Duodenal mucosa (tissue), 2 donors: ENCODE data around the gene EXOC7.

Experiments
- H3K27ac ChIP-seq: one replicate; pipeline ENCODE4 v1.7.0; 2013; ENCODE audit warnings: low read depth, low read length
- H3K27me3 ChIP-seq, 2 donors: one replicate each; pipeline ENCODE4 v1.7.0; 2013; ENCODE audit warnings: low read length in 2 of 2, control low read depth in 1 of 2; ENCODE audit not compliant: insufficient read depth in 2 of 2, control insufficient read depth in 1 of 2
- H3K36me3 ChIP-seq, 2 donors: one replicate each; pipeline ENCODE4 v1.7.0; 2013; ENCODE audit warnings: low read length in 2 of 2, control low read depth in 1 of 2; ENCODE audit not compliant: insufficient read depth in 2 of 2, control insufficient read depth in 1 of 2
- H3K4me1 ChIP-seq, 2 donors: one replicate each; pipeline ENCODE4 v1.7.0; 2013; ENCODE audit warnings: low read length in 2 of 2, control low read depth in 1 of 2; ENCODE audit not compliant: insufficient read depth in 2 of 2, control insufficient read depth in 1 of 2
- H3K4me3 ChIP-seq, 2 donors: one replicate each; pipeline ENCODE4 v1.7.0; 2013; ENCODE audit warnings: low read length in 2 of 2, low read depth in 1 of 2
- H3K9ac ChIP-seq, 2 donors: one replicate each; pipeline ENCODE4 v1.7.0; 2013; ENCODE audit warnings: low read length in 2 of 2, low read depth in 1 of 2
- H3K9me3 ChIP-seq, 2 donors: one replicate each; pipeline ENCODE4 v1.7.0; 2013; ENCODE audit warnings: low read length in 2 of 2, control low read depth in 1 of 2; ENCODE audit not compliant: control insufficient read depth in 1 of 2

The EXOC7 gene

DNA sequence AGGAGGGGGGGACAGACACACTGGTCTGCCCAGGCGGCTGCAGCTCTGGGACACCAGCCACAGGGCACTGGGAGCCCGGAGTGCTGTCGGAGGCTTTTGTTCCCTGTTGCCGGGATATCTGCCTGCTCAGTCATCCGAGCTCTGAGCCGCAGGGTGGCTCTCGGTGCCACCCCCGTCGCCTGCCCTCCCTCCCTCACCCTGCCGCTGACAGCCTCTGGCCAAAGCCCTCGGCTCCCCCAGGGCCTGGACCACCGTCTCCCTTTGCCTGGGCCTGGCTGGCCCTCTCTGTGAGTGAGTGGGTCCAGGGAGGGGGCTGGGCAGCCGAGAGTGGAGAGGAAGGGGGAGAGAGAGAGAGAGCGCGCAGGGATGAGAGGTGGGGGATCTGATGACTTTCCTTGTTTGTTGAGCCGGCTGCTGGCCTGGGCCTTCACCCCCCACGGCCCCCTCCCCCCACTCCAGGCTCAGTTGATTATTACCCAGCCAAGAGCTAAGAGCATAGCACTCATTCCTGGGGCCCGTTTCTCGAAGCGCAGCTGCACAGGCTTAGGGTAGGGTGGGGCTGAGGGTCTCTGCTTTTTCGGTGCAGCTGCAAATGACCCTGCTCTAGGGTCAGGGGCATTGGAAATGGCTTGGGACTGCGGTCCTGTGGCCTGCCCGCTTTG is 34.8 kb upstream of the EXOC7 start:
- Histone ChIP-seq H3K9ac (no peak overlapping the region), H3K9me3 (no peaks in the 10 kb centered on the region), H3K27me3 (peaks cover 12 to 28% of the 10 kb centered on the region in 2 donors), H3K4me3 (peak overlapping the region in 1 of 2 donors; percentile 60), H3K4me1 (peaks cover 13 to 27% of the 10 kb centered on the region in 2 donors), H3K27ac (no peak overlapping the region), H3K36me3 (no peaks in the 10 kb centered on the region)

DNA sequence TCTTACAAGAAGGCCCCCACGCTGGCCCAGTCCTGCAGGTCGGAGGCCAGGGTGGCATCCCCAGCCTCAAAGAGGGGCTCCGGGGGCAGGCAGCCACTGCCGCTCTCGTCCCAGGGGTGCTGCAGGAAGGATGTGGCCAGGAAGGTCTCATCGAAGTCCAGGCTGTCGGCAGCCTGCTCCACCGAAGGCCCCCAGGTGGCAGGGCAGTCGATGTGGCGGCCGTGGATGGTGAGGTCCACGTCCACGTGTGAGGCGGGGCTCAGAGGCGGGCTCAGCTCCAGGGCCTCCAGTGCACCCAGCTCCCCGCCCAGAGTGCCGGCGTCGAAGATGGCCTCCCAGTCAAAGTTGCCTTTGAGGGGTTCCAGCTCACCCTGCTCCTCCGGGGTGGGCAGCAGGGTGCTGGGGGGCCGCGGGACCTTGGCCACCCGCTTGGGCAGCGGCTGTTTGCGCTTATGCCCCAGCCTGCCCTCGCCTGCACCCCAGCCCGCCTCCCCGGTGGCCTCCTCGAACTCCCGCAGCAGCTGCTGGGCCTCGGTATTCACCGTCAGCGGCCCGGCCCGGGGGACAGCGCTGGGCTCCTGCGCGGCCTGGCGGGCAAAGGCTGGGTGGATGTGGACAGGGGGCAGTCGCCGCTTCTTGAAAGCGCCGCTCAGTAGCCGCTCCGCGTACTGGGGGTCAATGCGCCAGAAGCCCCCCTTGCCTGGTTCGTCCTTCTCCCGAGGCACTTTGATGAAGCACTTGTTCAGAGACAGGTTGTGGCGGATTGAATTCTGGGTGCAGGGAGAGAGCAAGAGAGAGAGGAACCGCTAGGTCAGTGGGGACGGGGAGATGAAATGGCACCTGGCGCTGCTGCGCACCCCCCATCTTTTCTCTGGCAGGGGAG is 34.0 kb upstream of the EXOC7 start:
- Histone ChIP-seq H3K4me1 (peaks cover 13 to 24% of the 10 kb centered on the region in 2 donors), H3K9ac (no peak overlapping the region), H3K27me3 (peaks cover 12 to 28% of the 10 kb centered on the region in 2 donors), H3K27ac (no peak overlapping the region), H3K4me3 (no peak overlapping the region), H3K9me3 (no peaks in the 10 kb centered on the region), H3K36me3 (no peaks in the 10 kb centered on the region)

DNA sequence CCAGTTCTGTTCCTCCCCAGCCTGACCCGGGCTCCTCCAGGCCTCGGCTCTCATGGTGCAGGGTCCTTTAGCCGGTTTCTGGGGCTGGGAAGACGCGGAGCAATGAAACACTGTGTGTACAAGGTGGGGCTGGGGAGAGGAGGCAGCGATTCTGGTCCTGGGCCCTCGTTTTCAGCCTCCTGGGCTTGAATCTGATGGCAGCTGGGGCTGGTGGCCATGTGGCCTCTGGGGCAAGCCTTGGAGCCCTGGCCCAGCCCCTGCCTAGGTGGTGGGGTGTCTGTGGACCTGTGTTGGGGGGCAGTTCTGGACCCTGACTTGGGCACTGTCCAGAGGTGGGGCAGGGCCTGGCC is 33.4 kb upstream of the EXOC7 start:
- Histone ChIP-seq H3K27me3 (peaks cover 12 to 28% of the 10 kb centered on the region in 2 donors), H3K9ac (no peak overlapping the region), H3K4me3 (no peak overlapping the region), H3K9me3 (no peaks in the 10 kb centered on the region), H3K4me1 (peaks cover 13 to 24% of the 10 kb centered on the region in 2 donors), H3K36me3 (no peaks in the 10 kb centered on the region), H3K27ac (no peak overlapping the region)

DNA sequence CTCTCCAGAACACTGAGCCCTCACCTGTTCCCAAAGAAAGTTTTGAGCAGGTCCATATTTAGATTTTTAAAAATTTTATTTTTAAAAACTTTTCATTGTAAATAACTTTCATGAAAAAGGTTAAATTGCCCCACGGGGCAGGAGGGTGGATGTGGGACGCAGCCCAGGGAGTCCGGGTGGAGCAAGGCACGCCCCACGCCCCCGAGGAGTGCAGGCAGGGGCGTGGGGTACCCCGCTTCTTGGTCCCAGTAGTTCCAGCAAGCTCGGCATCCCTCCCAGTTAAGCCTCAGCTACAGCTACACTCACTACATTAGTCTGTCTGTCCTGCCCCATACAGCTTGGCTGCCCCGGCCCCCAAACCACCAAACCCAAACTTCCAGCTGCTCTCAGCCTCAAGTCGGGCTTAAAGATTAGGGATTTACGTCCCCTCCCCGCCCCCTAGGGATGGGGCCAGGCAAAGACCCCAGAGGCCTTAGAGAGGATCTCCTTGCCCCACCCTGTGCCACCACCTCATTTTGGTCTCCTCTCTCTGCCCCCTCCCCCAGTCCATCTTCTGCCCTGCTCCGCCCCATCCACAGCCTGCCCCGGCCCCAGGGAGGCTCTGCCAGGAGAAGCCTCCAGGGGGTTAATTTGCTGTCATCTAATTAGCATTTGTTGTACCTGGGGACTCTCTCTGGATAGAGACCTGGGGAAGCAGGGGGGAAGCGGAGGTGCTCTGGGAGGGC is 32.9 kb upstream of the EXOC7 start:
- no peak overlapping the region for H3K27ac ChIP-seq
- no peak overlapping the region for H3K9ac ChIP-seq
- peaks cover 12 to 28% of the 10 kb centered on the region in 2 donors for H3K27me3 ChIP-seq
- H3K4me1 ChIP-seq = peaks cover 8 to 21% of the 10 kb centered on the region in 2 donors
- no peak overlapping the region for H3K4me3 ChIP-seq
- no peaks in the 10 kb centered on the region for H3K36me3 ChIP-seq
- no peaks in the 10 kb centered on the region for H3K9me3 ChIP-seq

DNA sequence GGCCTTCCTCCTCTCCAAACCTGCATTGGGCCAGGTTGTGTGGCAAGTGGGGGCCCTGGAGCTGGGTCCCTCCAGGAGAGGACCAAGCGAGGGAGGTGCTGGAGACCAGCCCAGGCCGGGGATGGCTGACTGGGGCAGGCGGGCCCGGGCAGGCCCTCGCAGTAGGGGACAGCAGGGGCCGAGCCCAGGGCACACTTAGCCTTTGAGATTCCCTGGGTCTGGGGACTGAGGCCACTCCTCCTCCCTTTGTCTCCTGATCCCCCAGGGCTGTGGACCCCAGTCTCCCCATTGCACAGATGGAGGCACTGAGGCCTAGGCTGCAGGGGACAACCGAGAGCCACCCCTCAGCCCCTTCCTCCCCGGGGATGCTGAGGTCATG is 32.2 kb upstream of the EXOC7 start:
- Histone ChIP-seq H3K4me3 (no peak overlapping the region), H3K36me3 (no peaks in the 10 kb centered on the region), H3K4me1 (peaks cover 5 to 18% of the 10 kb centered on the region in 2 donors), H3K27me3 (peaks cover 12 to 26% of the 10 kb centered on the region in 2 donors), H3K27ac (no peak overlapping the region), H3K9me3 (no peaks in the 10 kb centered on the region), H3K9ac (no peak overlapping the region)

DNA sequence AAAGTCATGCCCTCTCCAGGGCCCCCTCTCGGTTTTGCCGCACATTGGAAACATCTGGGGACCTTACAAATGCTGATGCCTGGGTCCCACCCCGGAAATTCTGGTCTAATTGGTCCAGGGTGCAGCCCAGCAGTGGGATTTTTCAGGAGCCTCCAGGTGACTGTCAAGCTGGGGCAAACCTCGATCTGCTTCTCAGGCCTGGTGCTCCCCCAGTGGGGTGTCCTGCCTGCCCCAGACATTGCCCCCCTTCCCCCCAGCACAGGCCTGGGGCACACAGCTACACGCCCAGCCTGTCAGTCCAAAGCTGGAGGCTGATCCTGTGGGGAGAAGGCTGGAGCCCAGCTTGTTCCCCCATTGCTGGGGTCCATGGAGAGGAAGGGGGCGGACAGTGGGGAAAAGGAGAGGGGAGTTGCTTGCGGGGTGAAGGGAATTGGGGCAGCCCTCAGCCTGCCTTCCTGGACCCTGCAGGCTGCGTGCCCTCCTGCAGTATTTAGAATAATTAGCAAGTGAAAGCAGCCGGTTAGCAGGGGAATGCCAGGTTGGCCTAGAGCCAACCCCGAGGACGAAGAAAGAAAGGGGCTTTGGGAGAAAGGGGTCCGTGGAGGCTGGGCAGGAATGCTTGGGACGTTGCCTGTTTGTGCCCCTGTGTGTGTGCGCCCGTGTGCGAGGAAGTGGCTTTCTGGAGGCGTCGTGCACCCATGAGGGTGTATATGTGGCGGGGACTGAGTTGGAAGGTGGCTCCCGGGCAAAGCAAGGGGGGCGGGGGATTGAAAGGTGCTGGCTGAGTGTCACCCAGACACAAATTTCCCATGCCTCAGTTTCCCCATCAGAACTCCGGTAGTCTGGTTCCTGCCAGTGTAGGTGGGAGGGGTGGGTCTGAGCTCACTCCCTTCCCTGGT is 31.6 kb upstream of the EXOC7 start:
- H3K9ac ChIP-seq = no peak overlapping the region
- no peak overlapping the region for H3K4me3 ChIP-seq
- H3K36me3 ChIP-seq = no peaks in the 10 kb centered on the region
- H3K4me1 ChIP-seq = peaks cover 0 to 14% of the 10 kb centered on the region in 2 donors
- no peak overlapping the region for H3K27ac ChIP-seq
- peaks cover 12 to 20% of the 10 kb centered on the region in 2 donors for H3K27me3 ChIP-seq
- H3K9me3 ChIP-seq = no peaks in the 10 kb centered on the region

DNA sequence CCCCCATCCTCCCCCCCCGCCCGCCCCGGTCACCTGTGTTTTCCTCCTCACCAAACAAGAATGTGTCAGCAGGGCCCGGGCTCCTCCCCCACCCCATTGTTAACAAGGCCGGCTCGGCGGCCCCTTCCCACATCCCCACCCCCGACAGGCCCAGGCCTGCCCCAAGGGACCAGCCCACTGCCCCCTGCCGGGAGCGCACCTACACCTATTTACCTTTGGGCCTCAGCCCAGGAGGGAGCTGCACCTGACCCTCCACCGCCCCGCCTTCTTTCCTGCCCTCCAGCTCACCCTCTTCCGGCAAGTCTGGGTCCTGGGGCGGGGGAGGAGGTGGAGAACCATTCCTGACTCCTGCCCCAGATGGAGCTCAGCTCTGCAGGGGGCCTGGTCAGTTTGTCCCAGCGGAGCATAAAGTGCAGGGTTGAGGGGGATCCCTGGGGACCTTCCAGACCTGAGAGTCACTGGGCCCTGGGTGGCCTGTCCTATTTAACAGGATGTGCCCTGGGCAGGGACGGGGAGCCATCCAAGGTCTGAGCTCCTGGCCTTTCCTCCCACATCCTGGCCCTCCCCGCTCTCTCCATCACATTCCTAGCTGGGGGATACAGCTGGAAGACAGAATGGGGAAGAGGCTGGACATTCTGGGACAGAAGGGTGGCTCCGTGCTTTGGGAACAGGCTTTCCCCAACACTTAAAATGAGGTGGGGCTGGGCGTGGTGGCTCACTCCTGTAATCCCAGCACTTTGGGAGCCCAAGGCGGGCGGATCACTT is 29.2 kb upstream of the EXOC7 start:
- Histone ChIP-seq H3K36me3 (no peaks in the 10 kb centered on the region), H3K27me3 (peaks cover under 1 to 4% of the 10 kb centered on the region in 2 donors), H3K27ac (no peak overlapping the region), H3K4me1 (no peaks in the 10 kb centered on the region), H3K9me3 (no peaks in the 10 kb centered on the region), H3K4me3 (no peak overlapping the region), H3K9ac (no peak overlapping the region)

DNA sequence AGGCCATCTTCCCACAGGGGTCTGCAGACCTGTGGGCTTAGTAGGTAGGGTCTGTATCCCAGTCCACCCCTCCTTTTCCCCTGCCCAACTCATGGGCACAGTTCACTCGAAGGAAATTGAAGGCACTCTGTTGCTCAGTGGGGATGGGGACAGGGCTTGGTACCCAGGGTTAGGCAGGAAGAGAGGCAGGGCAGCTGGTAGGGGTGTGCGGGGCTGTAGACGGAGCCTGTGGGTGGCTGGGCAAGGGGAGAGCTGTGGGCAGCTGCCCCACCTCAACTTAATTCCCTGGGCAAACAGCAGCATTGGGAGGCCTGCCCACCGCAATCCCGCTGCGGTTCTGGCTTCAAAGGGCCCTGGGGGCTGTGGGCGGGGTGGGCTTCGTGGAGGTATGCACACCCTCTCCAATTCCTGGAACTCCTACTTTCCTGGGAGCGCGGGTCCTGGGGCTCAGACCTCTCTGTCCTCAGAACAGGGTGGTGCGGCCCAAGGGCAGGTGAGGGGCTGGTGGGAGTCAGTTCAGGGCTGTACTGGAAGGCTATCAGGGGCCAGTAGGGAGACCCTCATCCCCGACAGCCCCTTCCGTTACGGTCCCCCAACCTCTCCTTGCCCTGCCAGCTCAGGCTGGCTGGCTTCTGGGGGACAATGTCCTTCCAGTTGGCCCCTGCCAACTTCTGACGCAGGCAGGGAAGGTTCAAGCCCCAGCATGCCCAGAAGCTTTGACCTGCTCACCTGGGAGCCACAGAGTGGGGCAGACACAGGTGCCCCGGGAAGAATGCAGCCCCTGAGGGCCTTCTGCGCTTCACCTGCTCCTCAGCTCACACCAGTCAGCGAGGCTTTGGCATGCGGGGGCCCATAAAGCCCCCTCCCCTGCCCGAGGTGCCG is 28.3 kb upstream of the EXOC7 start:
- Histone ChIP-seq H3K9me3 (no peaks in the 10 kb centered on the region), H3K4me1 (no peaks in the 10 kb centered on the region), H3K9ac (no peak overlapping the region), H3K27me3 (peaks cover 0 to 4% of the 10 kb centered on the region in 2 donors), H3K4me3 (no peak overlapping the region), H3K27ac (no peak overlapping the region), H3K36me3 (no peaks in the 10 kb centered on the region)
